Activated CD4-positive, alpha-beta T cell treated with anti-CD3 and anti-CD28 coated beads for 36 hours (primary cell): Measurements from ENCODE around the gene UBE3A. TPM values are rescaled to one million over a fixed set of nuclear protein-coding genes. Genes with fewer than 3 reads are reported as not detected.

ENCODE experiments used
- ATAC-seq: fragments of 200-7000 bp; cut with Tn5 transposase; one replicate; pipeline ENCODE4 v1.10.0; 2021; ENCODE audit warnings: mild to moderate bottlenecking, moderate library complexity
- CTCF ChIA-PET: fragments of 350-600 bp; sonication (Branson Sonifier 250); formaldehyde crosslinking; loops from one replicate; lab custom pipeline; 2021; ENCODE audit warnings: antibody characterized with exemption; lab: Charles Lee
- POLR2A ChIA-PET: fragments of 350-600 bp; sonication (Branson Sonifier 250); formaldehyde crosslinking; loops from one replicate; lab custom pipeline; 2021; ENCODE audit warnings: antibody characterized with exemption, inconsistent platforms; lab: Charles Lee
- DNase-seq: peaks from one replicate; pipeline ENCODE4 v3.0.0-alpha.2; 2020
- H3K27ac Mint-ChIP-seq: one replicate; pipeline ENCODE4 v1.8.0; 2021; ENCODE audit warnings: mixed read lengths
- H3K27me3 Mint-ChIP-seq: one replicate; pipeline ENCODE4 v1.8.0; 2021; ENCODE audit warnings: mixed read lengths
- H3K36me3 Mint-ChIP-seq: one replicate; pipeline ENCODE4 v1.8.0; 2021; ENCODE audit warnings: low read depth, mixed read lengths
- H3K4me1 Mint-ChIP-seq: one replicate; pipeline ENCODE4 v1.8.0; 2021; ENCODE audit warnings: mixed read lengths
- H3K4me3 Mint-ChIP-seq: one replicate; pipeline ENCODE4 v1.8.0; 2021; ENCODE audit warnings: mild to moderate bottlenecking, moderate library complexity, mixed read lengths
- H3K9me3 Mint-ChIP-seq: one replicate; pipeline ENCODE4 v1.8.0; 2021; ENCODE audit warnings: low read depth, mixed read lengths
- intact Hi-C, 2 experiments: fragments of 100-400 bp; cut with DNase I in 1 of 2; cut with micrococcal nuclease in 1 of 2; formaldehyde crosslinking; loops; one replicate each; pipeline versions ENCODE4 v1.14.2 to v1.15.1; 2022 to 2024; cut with DNase I, micrococcal nuclease
- total RNA-seq, 2 experiments: library from RNA; stranded (reverse); gene quantifications; one replicate each; pipeline ENCODE4 v1.2.3, GENCODE V29; 2021

Gene UBE3A
- total RNA-seq, 2 experiments from 2014 or later = 101 to 139 TPM

DNA sequence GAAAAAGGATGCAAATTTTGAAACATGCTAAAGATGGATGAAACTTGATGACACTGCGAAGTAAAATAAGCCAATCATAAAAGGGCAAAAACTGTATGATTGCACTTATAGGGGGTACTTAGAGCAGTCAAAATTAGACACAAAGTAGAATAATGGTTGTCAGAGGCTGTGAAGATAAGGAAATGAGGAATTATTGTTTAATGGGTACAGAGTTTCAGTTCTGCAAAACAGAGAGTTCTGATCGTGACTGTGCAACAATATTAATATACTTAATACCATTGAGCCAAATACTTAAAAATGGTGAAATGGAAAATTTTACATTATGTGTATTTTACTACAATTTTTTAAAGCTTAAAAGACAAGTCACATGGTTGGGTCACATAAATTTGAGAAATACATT, 35.1 kb downstream of the UBE3A start:
- Mint-ChIP-seq H3K36me3 (peaks cover 85% of the 10 kb centered on the region), H3K9me3 (peaks cover 20% of the 10 kb centered on the region), H3K4me1 (peaks cover 36% of the 10 kb centered on the region), H3K27ac (no peak overlapping the region), H3K27me3 (no peaks in the 10 kb centered on the region), H3K4me3 (no peak overlapping the region)
- no peak for DNase-seq
- no peak for ATAC-seq
- intact Hi-C loops = no loop called here
- ChIA-PET POLR2A (no interaction called here), CTCF (no interaction called here)

DNA sequence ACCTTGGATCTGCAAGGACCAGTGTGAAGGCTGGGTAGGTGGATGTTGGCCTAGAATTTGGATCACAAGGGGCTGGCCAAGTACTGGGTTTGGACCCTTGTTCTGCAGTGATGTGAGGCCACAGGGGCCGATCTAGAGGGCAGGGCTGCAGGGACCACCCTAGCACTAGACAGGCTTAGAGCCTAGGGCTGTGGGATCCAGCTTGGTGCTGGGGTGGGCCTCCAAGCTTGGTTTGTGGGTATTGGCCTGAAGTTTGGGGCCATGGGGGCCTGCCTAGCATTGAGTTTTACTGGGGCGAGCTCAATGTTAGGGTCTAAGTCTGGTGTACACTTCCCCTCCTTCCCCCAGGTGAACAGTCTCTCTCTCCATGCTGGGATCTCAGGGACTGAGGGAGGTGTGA, 36.5 kb downstream of the UBE3A start:
- Mint-ChIP-seq H3K4me3 (no peak overlapping the region), H3K9me3 (peaks cover 20% of the 10 kb centered on the region), H3K4me1 (peaks cover 43% of the 10 kb centered on the region), H3K27me3 (no peaks in the 10 kb centered on the region), H3K27ac (no peak overlapping the region), H3K36me3 (peaks cover 88% of the 10 kb centered on the region)
- ChIA-PET POLR2A (no interaction called here), CTCF (interaction anchor here (1.3 kb wide), 1 partner anchor 10 kb away, joined by 4 read pairs; no protein-coding TSS in a partner anchor)
- no peak for DNase-seq
- ATAC-seq = no peak
- intact Hi-C loops = no loop called here

DNA sequence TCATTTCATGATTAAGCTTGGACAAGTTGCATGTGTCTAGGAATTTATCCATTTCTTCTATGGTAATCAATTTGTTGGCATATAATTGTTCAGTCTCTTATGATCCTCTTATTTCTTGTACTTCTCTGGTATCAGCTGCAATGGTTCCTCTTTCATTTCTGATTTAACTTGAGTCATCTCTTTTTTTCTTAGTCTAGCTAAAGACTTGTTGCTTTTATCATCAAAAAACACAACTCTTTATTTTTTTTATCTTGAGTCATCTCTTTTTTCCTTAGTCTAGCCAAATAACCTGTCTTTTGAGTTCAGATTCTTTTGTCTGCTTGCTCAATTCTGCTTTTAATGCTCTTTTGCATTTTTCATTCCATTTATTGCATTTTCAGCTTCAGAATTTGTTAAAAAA, 37.3 kb downstream of the UBE3A start:
- CTCF ChIA-PET = interaction anchor here (1.3 kb wide), 1 partner anchor 10 kb away, joined by 4 read pairs; no protein-coding TSS in a partner anchor
- H3K27ac Mint-ChIP-seq = no peak overlapping the region

DNA sequence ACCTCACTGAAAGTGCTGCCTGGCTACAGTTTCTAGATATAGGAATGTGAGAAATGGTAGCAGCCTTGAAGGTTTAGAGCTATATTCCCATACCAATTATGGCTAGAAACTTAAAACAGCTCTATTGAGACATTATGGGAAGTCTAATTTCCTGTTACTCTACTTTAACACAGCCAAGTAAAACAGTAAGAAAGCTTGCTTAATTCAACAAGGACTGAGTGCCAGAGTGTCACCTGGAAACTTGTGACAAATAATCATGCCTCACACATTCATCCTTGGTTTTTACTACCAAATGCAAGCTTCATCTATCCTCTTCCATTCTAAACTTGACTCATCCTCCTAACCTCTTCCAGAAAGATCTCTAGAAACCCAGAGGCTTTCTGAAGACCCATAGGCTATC, 41.7 kb downstream of the UBE3A start:
- Mint-ChIP-seq H3K4me3 (no peak overlapping the region), H3K36me3 (peaks cover 64% of the 10 kb centered on the region), H3K4me1 (peaks cover 38% of the 10 kb centered on the region), H3K9me3 (peaks cover 8% of the 10 kb centered on the region), H3K27me3 (no peaks in the 10 kb centered on the region), H3K27ac (peak overlapping the region; percentile 20)
- ChIA-PET CTCF (interaction anchor here (0.6 to 1.1 kb wide), 2 partner anchors 18 to 20 kb away, joined by 3 read pairs; no protein-coding TSS in a partner anchor), POLR2A (interaction anchor here (0.7 kb wide), 1 partner anchor 11 kb away, joined by 3 read pairs; no protein-coding TSS in a partner anchor)
- DNase-seq (no peak), ATAC-seq (no peak)
- intact Hi-C loops = no loop called here

More for the DNA sequence above, 37.3 kb downstream of the UBE3A start:
- peak; percentile 23 for ATAC-seq
- H3K9me3 Mint-ChIP-seq = peaks cover 20% of the 10 kb centered on the region
- no peak overlapping the region for H3K4me3 Mint-ChIP-seq
- peaks cover 85% of the 10 kb centered on the region for H3K36me3 Mint-ChIP-seq
- peaks cover 39% of the 10 kb centered on the region for H3K4me1 Mint-ChIP-seq
- DNase-seq = no peak
- POLR2A ChIA-PET = no interaction called here
- intact Hi-C loops = loop anchor here in 1 of 2 experiments (2.0 kb wide), 1 partner anchor 23 kb away; no protein-coding TSS in a partner anchor
- no peaks in the 10 kb centered on the region for H3K27me3 Mint-ChIP-seq

DNA sequence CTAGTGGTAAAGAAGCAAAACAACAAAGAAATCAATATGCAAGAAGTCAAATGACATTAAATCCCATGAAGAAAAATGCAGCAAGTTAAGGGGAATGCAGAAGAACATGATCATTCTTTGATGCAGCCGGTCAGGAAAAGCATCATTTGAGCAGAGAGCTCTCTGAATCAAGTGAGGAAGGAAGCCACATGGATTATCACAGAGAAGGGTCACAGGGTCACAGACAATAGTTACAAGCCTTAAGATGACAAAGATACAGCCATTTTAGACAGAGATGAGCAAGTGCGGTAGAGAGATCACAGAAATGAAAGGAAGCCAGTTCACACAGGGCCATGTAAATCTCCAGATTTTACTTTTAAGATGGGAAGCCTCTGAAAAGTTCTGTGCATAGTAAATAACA, 43.9 kb downstream of the UBE3A start:
- peaks cover 32% of the 10 kb centered on the region for H3K4me1 Mint-ChIP-seq
- peaks cover 8% of the 10 kb centered on the region for H3K9me3 Mint-ChIP-seq
- DNase-seq = no peak
- intact Hi-C loops = no loop called here
- no peaks in the 10 kb centered on the region for H3K27me3 Mint-ChIP-seq
- H3K27ac Mint-ChIP-seq = peak overlapping the region; percentile 26
- peak; percentile 36 for ATAC-seq
- peaks cover 56% of the 10 kb centered on the region for H3K36me3 Mint-ChIP-seq
- ChIA-PET CTCF (no interaction called here), POLR2A (no interaction called here)
- no peak overlapping the region for H3K4me3 Mint-ChIP-seq

DNA sequence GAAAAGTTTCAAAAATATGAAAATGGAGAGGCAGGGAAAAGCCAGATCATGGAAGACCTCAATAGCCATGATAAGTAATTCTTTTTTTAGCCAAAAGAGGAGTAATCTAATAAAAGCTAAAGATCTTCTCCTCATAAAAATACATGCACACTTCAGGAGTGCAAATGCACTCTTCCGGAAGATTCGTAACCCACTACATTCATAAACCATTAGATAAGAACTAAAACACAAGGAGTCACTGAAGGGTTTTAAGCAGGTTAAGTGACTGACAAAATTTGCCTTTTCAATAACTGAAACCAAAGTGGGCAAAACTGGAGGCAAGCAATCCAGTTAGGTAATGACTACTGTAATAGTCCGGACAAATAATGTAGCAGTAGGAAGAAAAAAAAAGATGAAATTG, 46.0 kb downstream of the UBE3A start:
- Mint-ChIP-seq H3K36me3 (peaks cover 61% of the 10 kb centered on the region), H3K9me3 (peaks cover 20% of the 10 kb centered on the region), H3K4me1 (peaks cover 40% of the 10 kb centered on the region), H3K27me3 (no peaks in the 10 kb centered on the region), H3K27ac (no peak overlapping the region), H3K4me3 (no peak overlapping the region)
- ChIA-PET POLR2A (no interaction called here), CTCF (interaction anchor here (0.8 to 1.3 kb wide), 2 partner anchors 14 to 109 kb away, joined by 3 read pairs; no protein-coding TSS in a partner anchor)
- intact Hi-C loops = no loop called here
- ATAC-seq (no peak), DNase-seq (no peak)

DNA sequence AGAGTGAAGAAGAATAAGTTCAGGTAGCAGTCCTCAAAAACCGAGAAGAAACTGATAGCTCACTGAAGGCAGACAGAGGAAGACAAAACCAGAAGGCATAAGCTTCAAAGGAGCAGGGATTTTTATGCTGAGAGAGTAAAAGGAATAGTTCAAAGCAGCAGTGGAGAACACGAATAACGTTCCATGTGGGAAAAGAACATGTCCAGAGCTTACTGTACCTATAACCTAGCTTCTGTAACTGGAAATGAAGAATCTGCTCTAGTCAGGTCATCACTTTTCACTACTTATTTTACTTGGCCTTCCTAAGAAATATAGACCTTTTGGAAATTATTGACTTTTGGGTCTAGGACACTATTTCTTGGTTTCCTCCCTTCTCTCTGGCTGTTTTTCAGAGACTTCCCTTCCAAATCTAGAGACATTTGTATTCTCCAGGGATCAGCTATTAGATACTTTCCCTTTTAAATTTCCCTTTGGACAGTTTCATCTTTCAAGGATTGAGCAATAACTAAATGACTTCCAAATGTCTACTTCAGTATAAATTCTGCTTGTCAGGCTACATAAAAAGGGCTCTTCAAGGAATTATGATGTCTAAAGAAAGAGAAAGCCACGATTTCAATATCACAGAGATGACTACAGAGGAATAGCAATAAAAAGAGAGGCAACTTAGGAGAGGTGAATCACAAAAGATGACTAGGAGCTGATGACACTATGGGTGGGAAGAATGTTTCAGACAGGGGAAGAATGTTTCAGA, 46.7 kb downstream of the UBE3A start:
- intact Hi-C loops = no loop called here
- Mint-ChIP-seq H3K36me3 (peaks cover 61% of the 10 kb centered on the region), H3K9me3 (peaks cover 20% of the 10 kb centered on the region), H3K4me1 (peaks cover 34% of the 10 kb centered on the region), H3K27ac (no peak overlapping the region), H3K27me3 (no peaks in the 10 kb centered on the region), H3K4me3 (no peak overlapping the region)
- CTCF ChIA-PET = interaction anchor here (1.3 kb wide), 1 partner anchor 15 kb away, joined by 3 read pairs; no protein-coding TSS in a partner anchor
- no peak for DNase-seq
- ATAC-seq = peak; percentile 85
- POLR2A ChIA-PET = no interaction called here

DNA sequence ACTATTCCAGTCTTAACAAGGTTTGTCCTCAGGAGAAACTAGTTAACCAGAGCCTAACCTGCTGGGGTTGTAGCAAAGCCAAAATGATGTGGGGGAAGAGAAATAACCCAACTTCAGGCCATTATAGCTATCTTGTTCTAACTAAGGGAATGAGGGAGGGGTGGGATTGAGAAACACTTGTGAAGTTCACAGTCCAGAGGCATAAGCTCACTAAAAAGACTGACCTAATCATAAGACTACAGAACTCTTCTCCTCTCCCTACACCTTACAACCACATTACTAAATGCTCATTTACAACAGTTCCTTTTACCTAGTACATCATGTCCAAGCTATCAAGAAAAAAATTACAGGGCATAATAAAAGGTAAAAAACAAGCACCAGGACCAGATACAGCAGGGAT, 52.8 kb downstream of the UBE3A start:
- POLR2A ChIA-PET = interaction anchor here (0.6 kb wide), 1 partner anchor 11 kb away, joined by 3 read pairs; no protein-coding TSS in a partner anchor
- H3K4me3 Mint-ChIP-seq = no peak overlapping the region

DNA sequence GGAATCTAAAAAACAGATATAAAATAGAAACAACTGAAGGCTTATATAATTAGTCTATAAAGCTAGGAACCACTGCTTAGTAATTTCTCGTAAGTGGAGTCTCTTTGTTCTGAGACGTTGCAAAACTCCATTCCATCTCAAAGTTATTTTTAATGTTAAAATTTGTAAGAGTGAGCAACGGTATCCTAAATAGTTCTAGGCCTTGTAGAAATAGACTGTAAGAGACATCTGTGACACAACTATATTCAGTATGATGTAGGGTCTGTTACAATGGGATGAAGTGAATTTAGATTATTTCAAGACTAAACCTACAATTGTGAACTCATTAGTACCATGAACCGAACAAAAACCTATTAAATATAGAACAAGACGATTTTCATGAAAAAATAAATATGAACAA, 57.2 kb downstream of the UBE3A start:
- peaks cover 48% of the 10 kb centered on the region for H3K4me1 Mint-ChIP-seq
- no peak for DNase-seq
- CTCF ChIA-PET = no interaction called here
- ATAC-seq = no peak
- H3K36me3 Mint-ChIP-seq = peaks cover 79% of the 10 kb centered on the region
- H3K4me3 Mint-ChIP-seq = no peak overlapping the region
- POLR2A ChIA-PET = no interaction called here
- intact Hi-C loops = no loop called here
- H3K9me3 Mint-ChIP-seq = peaks cover 24% of the 10 kb centered on the region
- H3K27me3 Mint-ChIP-seq = no peaks in the 10 kb centered on the region
- no peak overlapping the region for H3K27ac Mint-ChIP-seq

More for the DNA sequence above, 52.8 kb downstream of the UBE3A start:
- H3K9me3 Mint-ChIP-seq = peaks cover 41% of the 10 kb centered on the region
- ATAC-seq = no peak
- CTCF ChIA-PET = interaction anchor here (0.6 kb wide), 1 partner anchor 22 kb away, joined by 3 read pairs; no protein-coding TSS in a partner anchor
- peaks cover 35% of the 10 kb centered on the region for H3K4me1 Mint-ChIP-seq
- H3K27ac Mint-ChIP-seq = no peak overlapping the region
- no peak for DNase-seq
- no peaks in the 10 kb centered on the region for H3K27me3 Mint-ChIP-seq
- intact Hi-C loops = no loop called here
- H3K36me3 Mint-ChIP-seq = peaks cover 79% of the 10 kb centered on the region

DNA sequence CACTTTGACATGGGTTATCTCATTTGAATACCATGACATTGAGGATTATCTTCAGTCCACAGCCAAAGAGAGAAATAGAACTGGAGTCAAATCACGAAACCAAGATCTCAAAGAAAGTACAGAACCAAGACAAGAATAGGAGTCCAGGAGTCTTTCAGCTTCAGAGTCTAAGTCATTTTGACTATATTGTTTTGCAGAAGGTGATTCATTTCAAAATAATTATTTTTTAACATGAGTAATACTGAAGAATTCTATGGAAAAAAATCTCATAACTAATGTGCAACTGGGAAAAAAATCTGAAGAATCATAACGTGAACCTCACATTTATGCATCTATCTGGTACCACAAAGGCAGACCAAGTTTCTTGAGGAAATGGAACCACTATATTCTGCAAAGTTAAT, 60.3 kb downstream of the UBE3A start:
- peak; percentile 83 for ATAC-seq
- peaks cover 7% of the 10 kb centered on the region for H3K9me3 Mint-ChIP-seq
- H3K27me3 Mint-ChIP-seq = no peaks in the 10 kb centered on the region
- H3K27ac Mint-ChIP-seq = no peak overlapping the region
- peaks cover 84% of the 10 kb centered on the region for H3K36me3 Mint-ChIP-seq
- H3K4me1 Mint-ChIP-seq = peaks cover 38% of the 10 kb centered on the region
- CTCF ChIA-PET = interaction anchor here (1.1 to 1.3 kb wide), 2 partner anchors 10 to 28 kb away, joined by 3 to 6 read pairs; no protein-coding TSS in a partner anchor
- DNase-seq = no peak
- POLR2A ChIA-PET = no interaction called here
- H3K4me3 Mint-ChIP-seq = no peak overlapping the region
- intact Hi-C loops = loop anchor here (1.0 to 2.0 kb wide), 2 partner anchors 12 to 22 kb away; no protein-coding TSS in a partner anchor

DNA sequence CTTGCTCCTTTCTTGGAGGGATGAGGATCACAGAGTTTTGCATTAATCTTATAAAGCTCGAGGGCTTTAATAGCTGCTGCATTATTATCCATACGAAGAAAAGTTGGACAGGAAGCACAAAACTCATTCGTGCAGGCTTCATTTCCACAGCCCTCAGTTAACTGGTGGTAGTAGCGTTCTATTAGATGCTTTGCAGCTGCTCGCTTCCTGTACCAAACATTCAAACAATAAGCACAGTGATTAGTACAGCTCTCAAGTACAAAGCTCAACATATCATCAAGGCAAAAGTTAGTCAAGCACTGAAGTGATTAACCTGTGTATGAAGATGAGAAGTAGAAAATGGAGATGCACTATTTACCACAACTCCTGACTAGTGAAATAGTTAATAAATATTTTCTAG, 63.3 kb downstream of the UBE3A start:
- intact Hi-C loops = no loop called here
- ChIA-PET CTCF (interaction anchor here (1.4 kb wide), 1 partner anchor 8 kb away, joined by 3 read pairs; no protein-coding TSS in a partner anchor), POLR2A (no interaction called here)

More for the DNA sequence above, 63.3 kb downstream of the UBE3A start:
- Mint-ChIP-seq H3K4me3 (no peak overlapping the region), H3K9me3 (peaks cover 2% of the 10 kb centered on the region), H3K36me3 (peaks cover 92% of the 10 kb centered on the region), H3K4me1 (peaks cover 29% of the 10 kb centered on the region), H3K27me3 (no peaks in the 10 kb centered on the region), H3K27ac (no peak overlapping the region)
- no peak for ATAC-seq
- no peak for DNase-seq
